ENCODE measurements around the gene RFX7. TPM values are rescaled to one million over a fixed set of nuclear protein-coding genes. Genes with fewer than 3 reads are reported as not detected.
"Not testable (repeated sequence)": the region's sequence is repeated elsewhere in the genome, so short reads cannot be mapped to it uniquely, and the experiment has no call there.

RFX7 gene
- total RNA-seq, 4 donors from 2014 or later: 8.7 to 51.5 (median 12.9) TPM

- WGBS, 2 donors (ENCODE audit: low coverage in 1 of 2): 80 to 85% methylated on average over 2 to 6 of the region's 6 CpGs
- intact Hi-C loops (cut with DNase I; ENCODE audit: low total_unique reads): no loop called here
Observed at GRCh38 chr15:56281145-56281544, 37.5 kb upstream of the RFX7 start.

GRCh38 chr15:56273724-56274123 lies 30.0 kb upstream of the RFX7 start:
- no peaks in the 10 kb centered on the region for H3K9me3 ChIP-seq
- H3K36me3 ChIP-seq: no peaks in the 10 kb centered on the region
- H3K27me3 ChIP-seq: no peaks in the 10 kb centered on the region
- H3K4me3 ChIP-seq: no peak overlapping the region
- DNase-seq: no peak
- in situ Hi-C loops (cut with MboI; ENCODE audit: low pct_ligation_motif_present in 1 of 4, low pct_unique_long_range_greater_than_20kb in 1 of 4, low sequenced_read_pairs in 3 of 4) (no loop called here), intact Hi-C loops (cut with DNase I; ENCODE audit: low total_unique reads) (no loop called here)
- no peak overlapping the region for H3K27ac ChIP-seq
- no peak for TF ChIP-seq POLR2A (IDR thresholded peaks at IDR 0.05)
- no peak for TF ChIP-seq POLR2AphosphoS5 (IDR thresholded peaks at IDR 0.05)
- TF ChIP-seq CTCF (IDR thresholded peaks at IDR 0.05): no peak
- no peak for TF ChIP-seq EP300 (IDR thresholded peaks at IDR 0.05; ENCODE audit: low read depth)
- no peaks in the 10 kb centered on the region for H3K4me1 ChIP-seq
- 82 to 95% methylated on average over 3 of the region's 3 CpGs for WGBS, 2 donors (ENCODE audit: low coverage in 1 of 2)

More at GRCh38 chr15:56281145-56281544, 37.5 kb upstream of the RFX7 start:
- DNase-seq: no peak
- in situ Hi-C loops (cut with MboI; ENCODE audit: low pct_ligation_motif_present in 1 of 4, low pct_unique_long_range_greater_than_20kb in 1 of 4, low sequenced_read_pairs in 3 of 4): loop anchor here in 1 of 4 donors (25.0 kb wide), 1 partner anchor 281 kb away; no protein-coding TSS in a partner anchor
- Histone ChIP-seq H3K4me3 (no peak overlapping the region), H3K4me1 (no peaks in the 10 kb centered on the region), H3K27me3 (no peaks in the 10 kb centered on the region), H3K27ac (no peak overlapping the region), H3K9me3 (no peaks in the 10 kb centered on the region), H3K36me3 (peaks cover 0 to 1% (median 0%) of the 10 kb centered on the region in 4 donors)
- TF ChIP-seq POLR2AphosphoS5 (IDR thresholded peaks at IDR 0.05) (no peak), CTCF (IDR thresholded peaks at IDR 0.05) (no peak), POLR2A (IDR thresholded peaks at IDR 0.05) (no peak), EP300 (IDR thresholded peaks at IDR 0.05; ENCODE audit: low read depth) (no peak)

- intact Hi-C loops (cut with DNase I; ENCODE audit: low total_unique reads): no loop called here
- TF ChIP-seq POLR2AphosphoS5 (IDR thresholded peaks at IDR 0.05) (no peak), CTCF (IDR thresholded peaks at IDR 0.05) (no peak), POLR2A (IDR thresholded peaks at IDR 0.05) (no peak), EP300 (IDR thresholded peaks at IDR 0.05; ENCODE audit: low read depth) (no peak)
- H3K4me3 ChIP-seq: no peak overlapping the region
- no peaks in the 10 kb centered on the region for H3K27me3 ChIP-seq
- H3K4me1 ChIP-seq: no peaks in the 10 kb centered on the region
- H3K9me3 ChIP-seq: peaks cover 0 to under 1% of the 10 kb centered on the region in 2 donors
- in situ Hi-C loops (cut with MboI; ENCODE audit: low pct_ligation_motif_present in 1 of 4, low pct_unique_long_range_greater_than_20kb in 1 of 4, low sequenced_read_pairs in 3 of 4): no loop called here
- WGBS, 2 donors (ENCODE audit: low coverage in 1 of 2): 59 to 88% methylated on average over 1 of the region's 1 CpG
- no peak for DNase-seq
- H3K27ac ChIP-seq: no peak overlapping the region
- H3K36me3 ChIP-seq: no peaks in the 10 kb centered on the region
Observed at GRCh38 chr15:56272454-56272853, 28.8 kb upstream of the RFX7 start.

GRCh38 chr15:56266465-56266864 lies 22.8 kb upstream of the RFX7 start:
- in situ Hi-C loops (cut with MboI; ENCODE audit: low pct_ligation_motif_present in 1 of 4, low pct_unique_long_range_greater_than_20kb in 1 of 4, low sequenced_read_pairs in 3 of 4); intact Hi-C loops (cut with DNase I; ENCODE audit: low total_unique reads); DNase-seq; H3K36me3 ChIP-seq; H3K27me3 ChIP-seq; H3K27ac ChIP-seq; H3K9me3 ChIP-seq; H3K4me3 ChIP-seq; H3K4me1 ChIP-seq: not testable (repeated sequence)
- WGBS, 2 donors (ENCODE audit: low coverage in 1 of 2): 92 to 100% methylated on average over 1 to 5 of the region's 5 CpGs

All from transverse colon (tissue), 4 donors.